H1 (cell line): ENCODE data around the gene PRPF4. TPM values are rescaled to one million over a fixed set of nuclear protein-coding genes. Genes with fewer than 3 reads are reported as not detected.

Experiments used
- CTCF ChIA-PET: fragments of 300-600 bp; sonication (Branson Sonifier 250); formaldehyde crosslinking; loops from one replicate; lab custom pipeline; 2021; ENCODE audit not compliant: partially characterized antibody; lab: Charles Lee
- POLR2A ChIA-PET: fragments of 300-600 bp; sonication (Branson Sonifier 250); formaldehyde crosslinking; loops from one replicate; lab custom pipeline; 2021; ENCODE audit warnings: inconsistent platforms; ENCODE audit not compliant: partially characterized antibody; lab: Charles Lee
- DNase-seq, 2 experiments: peaks; one replicate each; pipeline versions ENCODE4 v3.0.0 to v3.0.0-alpha.2; 2010 to 2022; ENCODE audit warnings: low spot score in 2 of 2, low read depth in 1 of 2, mixed read lengths in 1 of 2
- FAIRE-seq: peaks from 2 replicates; lab custom pipeline; 2011; peaks lifted over from hg19 to GRCh38; lab: Jason Lieb, UNC
- H2AFZ ChIP-seq: 2 replicates; pipeline ENCODE4 v1.8.1; 2012; ENCODE audit warnings: low read length, inconsistent platforms
- H2AK5ac ChIP-seq: 2 replicates; pipeline ENCODE4 v1.6.1; 2013; ENCODE audit warnings: low read depth, low read length
- H2BK120ac ChIP-seq: replicated peaks from 2 replicates; pipeline ENCODE3; 2013; ENCODE audit warnings: low read depth, low read length, inconsistent platforms
- H2BK12ac ChIP-seq: 2 replicates; pipeline ENCODE4 v1.6.1; 2013; ENCODE audit warnings: low read depth, low read length
- H2BK15ac ChIP-seq: 2 replicates; pipeline ENCODE4 v1.6.1; 2013; ENCODE audit warnings: low read length
- H2BK20ac ChIP-seq: 2 replicates; pipeline ENCODE4 v1.6.1; 2013; ENCODE audit warnings: low read length
- H2BK5ac ChIP-seq: 2 replicates; pipeline ENCODE4 v1.6.1; 2013; ENCODE audit warnings: low read depth, low read length
- H3K14ac ChIP-seq: 2 replicates; pipeline ENCODE4 v1.6.1; 2013; ENCODE audit warnings: inconsistent platforms; ENCODE audit not compliant: insufficient read length
- H3K18ac ChIP-seq: 2 replicates; pipeline ENCODE4 v1.6.1; 2013; ENCODE audit warnings: low read length; ENCODE audit errors: extremely low read depth
- H3K23ac ChIP-seq: 2 replicates; pipeline ENCODE4 v1.6.1; 2013; ENCODE audit warnings: inconsistent platforms; ENCODE audit not compliant: insufficient read length
- H3K23me2 ChIP-seq: 2 replicates; pipeline ENCODE4 v1.6.1; 2013; ENCODE audit warnings: low read depth, low read length
- H3K27ac ChIP-seq: 2 replicates; pipeline ENCODE4 v1.6.1; 2011; ENCODE audit warnings: low read depth, low read length, inconsistent platforms
- H3K27me3 ChIP-seq, 4 experiments: replicated peaks in 1 of 4; 1 replicate in 1 of 4; 2 replicates in 3 of 4; pipeline versions ENCODE4 v1.6.1 to v1.8.1; 2011 to 2013; ENCODE audit warnings: low read length in 3 of 4, mild to moderate bottlenecking in 3 of 4, inconsistent platforms in 2 of 4, mixed read lengths in 2 of 4, moderate library complexity in 1 of 4; ENCODE audit not compliant: control insufficient read depth in 3 of 4, insufficient read depth in 3 of 4; ENCODE audit errors: extremely low read depth in 1 of 4
- H3K36me3 ChIP-seq, 4 experiments: 2 replicates each; pipeline versions ENCODE4 v1.6.1 to v1.8.1; 2011 to 2013; ENCODE audit warnings: mild to moderate bottlenecking in 4 of 4, low read length in 3 of 4, moderate library complexity in 2 of 4, control low read depth in 1 of 4, inconsistent platforms in 1 of 4; ENCODE audit not compliant: insufficient read depth in 4 of 4, control insufficient read depth in 2 of 4
- H3K4ac ChIP-seq: replicated peaks from 2 replicates; pipeline ENCODE3; 2013; ENCODE audit warnings: low read length, low read depth, mixed read lengths, inconsistent platforms; ENCODE audit not compliant: insufficient read length
- H3K4me1 ChIP-seq, 4 experiments: replicated peaks in 1 of 4; 1 replicate in 1 of 4; 2 replicates in 3 of 4; pipeline versions ENCODE4 v1.6.1 to v1.8.1; 2011 to 2013; ENCODE audit warnings: low read length in 3 of 4, inconsistent platforms in 2 of 4, mixed read lengths in 1 of 4; ENCODE audit not compliant: insufficient read depth in 4 of 4, control insufficient read depth in 3 of 4
- H3K4me2 ChIP-seq, 2 experiments: 2 replicates each; pipeline versions ENCODE4 v1.6.1 to v1.8.1; 2011 to 2013; ENCODE audit warnings: low read depth in 2 of 2, low read length in 2 of 2, control low read depth in 1 of 2, inconsistent platforms in 1 of 2, mild to moderate bottlenecking in 1 of 2; ENCODE audit not compliant: insufficient read depth in 1 of 2
- H3K4me3 ChIP-seq, 4 experiments: fragments of 200-600, 300-600 bp in 1 of 4; sonication (generic), shearing (Covaris generic), sonication (Bioruptor Twin) in 1 of 4; 2 replicates each; pipeline versions ENCODE4 v1.5.1 to v1.8.1; 2011 to 2016; ENCODE audit warnings: low read length in 4 of 4, low read depth in 3 of 4, control low read depth in 2 of 4, inconsistent platforms in 2 of 4, mild to moderate bottlenecking in 2 of 4, mixed read lengths in 1 of 4, moderate library complexity in 1 of 4; ENCODE audit not compliant: insufficient read depth in 2 of 4; ENCODE audit errors: extremely low read depth in 1 of 4
- H3K56ac ChIP-seq: replicated peaks from 2 replicates; pipeline ENCODE3; 2013; ENCODE audit warnings: low read depth, mild to moderate bottlenecking, mixed read lengths, low read length, inconsistent platforms; ENCODE audit not compliant: insufficient read length
- H3K79me1 ChIP-seq: 2 replicates; pipeline ENCODE4 v1.6.1; 2013; ENCODE audit warnings: low read depth, low read length, control low read depth
- H3K79me2 ChIP-seq, 2 experiments: 2 replicates each; pipeline versions ENCODE4 v1.6.1 to v1.8.1; 2012 to 2013; ENCODE audit warnings: low read length in 2 of 2, mild to moderate bottlenecking in 2 of 2, inconsistent platforms in 1 of 2; ENCODE audit not compliant: insufficient read depth in 2 of 2, control insufficient read depth in 1 of 2
- H3K9ac ChIP-seq, 4 experiments: replicated peaks in 1 of 4; 1 replicate in 1 of 4; 2 replicates in 3 of 4; pipeline versions ENCODE4 v1.6.1 to v1.8.1; 2011 to 2013; ENCODE audit warnings: low read depth in 3 of 4, low read length in 3 of 4, control low read depth in 2 of 4, mild to moderate bottlenecking in 2 of 4, moderate library complexity in 2 of 4, inconsistent platforms in 1 of 4; ENCODE audit errors: extremely low read depth in 1 of 4
- H3K9me3 ChIP-seq, 2 experiments: 2 replicates each; pipeline versions ENCODE4 v1.6.1 to v1.8.1; 2012 to 2013; ENCODE audit warnings: mild to moderate bottlenecking in 2 of 2, moderate library complexity in 2 of 2, control low read depth in 1 of 2, inconsistent platforms in 1 of 2, low read depth in 1 of 2, low read length in 1 of 2, mixed read lengths in 1 of 2; ENCODE audit not compliant: insufficient read depth in 2 of 2
- H4K20me1 ChIP-seq, 2 experiments: replicated peaks in 1 of 2; 2 replicates each; pipeline versions ENCODE3 to v1.8.1; 2011 to 2013; ENCODE audit warnings: inconsistent platforms in 2 of 2, low read length in 2 of 2, mild to moderate bottlenecking in 1 of 2; ENCODE audit not compliant: insufficient read depth in 2 of 2, control insufficient read depth in 1 of 2
- H4K5ac ChIP-seq: 2 replicates; pipeline ENCODE4 v1.6.1; 2013; ENCODE audit warnings: low read length, low read depth, mixed read lengths, inconsistent platforms; ENCODE audit not compliant: insufficient read length
- H4K8ac ChIP-seq: 2 replicates; pipeline ENCODE4 v1.8.0; 2013; ENCODE audit warnings: mild to moderate bottlenecking, moderate library complexity, low read length, inconsistent platforms; ENCODE audit not compliant: insufficient read depth; ENCODE audit errors: extremely low read depth
- H4K91ac ChIP-seq: replicated peaks from 2 replicates; pipeline ENCODE3; 2013; ENCODE audit warnings: low read length, mixed read lengths, inconsistent platforms; ENCODE audit not compliant: insufficient read length
- KDM4A ChIP-seq: IDR thresholded peaks from one replicate; pipeline ENCODE4 v1.7.1; 2012; ENCODE audit warnings: low read depth, mild to moderate bottlenecking, moderate library complexity, low read length, inconsistent platforms; ENCODE audit not compliant: severe bottlenecking
- RFX5 ChIP-seq: IDR thresholded peaks from 2 replicates; pipeline ENCODE4 v1.6.1; 2011; ENCODE audit warnings: low read depth, low read length, improper control_type of control experiment, borderline replicate concordance
- SIRT6 ChIP-seq: IDR thresholded peaks from one replicate; pipeline ENCODE4 v1.7.1; 2012; ENCODE audit warnings: low read length, inconsistent platforms
- WGBS, 2 experiments: shearing (Covaris generic) in 1 of 2; methylation state at CpG; one replicate each; pipeline versions ENCODE4 v1.1.6 to v1.1.7; 2013 to 2015; ENCODE audit warnings: low lambda C conversion rate in 2 of 2, mixed read lengths in 2 of 2, inconsistent platforms in 1 of 2, low coverage in 1 of 2, missing lambda C conversion rate in 1 of 2; ENCODE audit not compliant: insufficient replicate concordance in 2 of 2, insufficient coverage in 1 of 2, insufficient read length in 1 of 2; ENCODE audit errors: extremely low coverage in 1 of 2, missing lambda C conversion rate in 1 of 2; 5-methylcytosine and 5-hydroxymethylcytosine counted together
- polyA plus RNA-seq, 7 experiments: library from polyadenylated mRNA; depleted of rRNA in 3 of 7; stranded (reverse) in 5 of 7; unstranded in 2 of 7; fragments of >200 nt in 5 of 7; fragments of 200-250 nt in 2 of 7; gene quantifications; 1 replicate in 5 of 7; 2 replicates in 1 of 7; 4 replicates in 1 of 7; pipeline versions ENCODE4 v1.2.1 to v1.2.3, GENCODE V29; 2011 to 2013; ENCODE audit warnings: missing spikeins in 2 of 7, mixed read lengths in 2 of 7
- total RNA-seq: library from RNA; stranded (reverse); fragmentation: NEBNext Ultra II Directional; extraction: Animal tissue kit (Norgen Biotek cat#: 25700); gene quantifications from 2 replicates; pipeline ENCODE4 v1.2.1, GENCODE V29; 2021

The PRPF4 gene
- total and polyA plus RNA-seq, 2 of the 8 experiments (the other 6 are each of a cell fraction or from before 2014, with no cell fraction given): 15.2 to 33.4 TPM

DNA sequence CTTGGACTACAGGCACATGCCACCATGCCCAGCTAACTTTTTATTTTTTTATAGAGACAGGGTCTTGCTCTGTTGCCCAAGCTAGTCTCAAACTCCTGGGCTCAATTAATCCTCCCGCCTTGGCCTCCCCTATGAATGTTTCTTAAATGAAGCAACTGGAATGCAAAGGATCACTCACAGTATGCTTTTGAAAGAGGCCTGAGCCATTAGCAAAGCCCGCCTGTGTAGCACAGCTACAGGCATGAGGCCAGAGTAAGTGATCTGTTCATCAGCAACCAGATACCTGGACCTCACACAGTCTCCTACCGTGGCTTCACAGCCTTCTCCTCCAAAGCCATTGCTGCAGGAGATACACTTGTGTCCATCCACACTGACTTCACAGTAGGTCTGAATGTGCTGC lies 44.6 kb downstream of the PRPF4 start:
- CTCF ChIA-PET: interaction anchor here (0.7 to 3.3 kb wide), 10 partner anchors 9 to 335 kb away, joined by 3 to 19 read pairs (median 4); no protein-coding TSS in a partner anchor
- no peak overlapping the region for H4K91ac ChIP-seq
- H3K4me2 ChIP-seq: no peak overlapping the region
- FAIRE-seq (no peak), DNase-seq (no peak)
- H3K23ac ChIP-seq: no peak overlapping the region
- H3K23me2 ChIP-seq: no peaks in the 10 kb centered on the region; the same call in 1 of the 2 replicates
- no peak overlapping the region for H2BK5ac ChIP-seq
- H4K8ac ChIP-seq: no peak overlapping the region
- no peak overlapping the region for H2BK12ac ChIP-seq
- no peak overlapping the region for H2AFZ ChIP-seq
- no peaks in the 10 kb centered on the region for H3K79me1 ChIP-seq
- H3K4me3 ChIP-seq: no peak overlapping the region
- WGBS, 2 experiments: 75% methylated on average over 3 of the region's 3 CpGs; no CpG with 5 or more reads in 1 of the 2 experiments
- no peaks in the 10 kb centered on the region for H3K36me3 ChIP-seq
- no peak overlapping the region for H3K14ac ChIP-seq
- H2BK20ac ChIP-seq: no peak overlapping the region
- POLR2A ChIA-PET: interaction anchor here (1.0 kb wide), 1 partner anchor 30 kb away, joined by 4 read pairs; no protein-coding TSS in a partner anchor
- no peak overlapping the region for H2BK120ac ChIP-seq
- no peak overlapping the region for H3K27ac ChIP-seq
- no peak overlapping the region for H2BK15ac ChIP-seq
- H3K4ac ChIP-seq: no peak overlapping the region
- no peaks in the 10 kb centered on the region for H3K9me3 ChIP-seq
- H4K20me1 ChIP-seq: no peaks in the 10 kb centered on the region
- no peak overlapping the region for H4K5ac ChIP-seq
- H3K9ac ChIP-seq: no peak overlapping the region
- H3K56ac ChIP-seq: no peak overlapping the region
- no peak overlapping the region for H3K18ac ChIP-seq
- TF ChIP-seq KDM4A (no peak), SIRT6 (no peak), RFX5 (no peak)
- H3K27me3 ChIP-seq: peaks cover 0 to 2% (median under 1%) of the 10 kb centered on the region in 4 experiments; a peak in 2 of 7 replicates
- H2AK5ac ChIP-seq: no peak overlapping the region
- no peaks in the 10 kb centered on the region for H3K79me2 ChIP-seq
- no peaks in the 10 kb centered on the region for H3K4me1 ChIP-seq
